SK-N-SH (cell line): Measurements from ENCODE around the gene IGFALS. TPM values are rescaled to one million over a fixed set of nuclear protein-coding genes. Genes with fewer than 3 reads are reported as not detected.

ENCODE experiments used
- CTCF ChIA-PET: fragments of 300-600, 350-600 bp; formaldehyde crosslinking; extraction: SDS; loops from one replicate; lab custom pipeline; 2021; lab: Yijun Ruan, JAX
- POLR2A ChIA-PET: fragments of 350-600 bp; sonication (Branson Sonifier 250); formaldehyde crosslinking; extraction: SDS; loops from one replicate; lab custom pipeline; 2020; ENCODE audit warnings: antibody characterized with exemption, inconsistent platforms; lab: Yijun Ruan, JAX
- DNase-seq: peaks from one replicate; pipeline ENCODE4 v3.0.0; 2012
- H2AFZ ChIP-seq: fragments of 200-600 bp; sonication (generic); 2 replicates; pipeline ENCODE4 v1.8.1; 2016; ENCODE audit warnings: antibody characterized with exemption, mild to moderate bottlenecking, low read depth
- H3F3A ChIP-seq: fragments of 200-600 bp; sonication (generic); replicated peaks from 2 replicates; pipeline ENCODE3; 2016; ENCODE audit warnings: antibody characterized with exemption, mild to moderate bottlenecking; ENCODE audit not compliant: insufficient read depth
- H3K27ac ChIP-seq, 2 experiments: fragments of 200-500 bp in 1 of 2; fragments of 200-600 bp in 1 of 2; sonication (Bioruptor generic) in 1 of 2; sonication (generic), shearing (Covaris generic) in 1 of 2; 2 replicates each; pipeline versions ENCODE4 v1.5.1 to v1.6.1; 2014 to 2016; ENCODE audit warnings: low read depth in 2 of 2, inconsistent platforms in 1 of 2, low read length in 1 of 2, mild to moderate bottlenecking in 1 of 2, mixed read lengths in 1 of 2
- H3K27me3 ChIP-seq: fragments of 200-600 bp; sonication (generic), shearing (Covaris generic); 2 replicates; pipeline ENCODE4 v1.6.1; 2016; ENCODE audit warnings: mixed run types; ENCODE audit not compliant: insufficient read depth
- H3K36me3 ChIP-seq, 2 experiments: fragments of 200-500 bp in 1 of 2; fragments of 200-600 bp in 1 of 2; sonication (Bioruptor generic) in 1 of 2; sonication (generic) in 1 of 2; replicated peaks in 1 of 2; 2 replicates each; pipeline versions ENCODE3 to v1.5.1; 2014 to 2016; ENCODE audit warnings: low read length in 1 of 2, mild to moderate bottlenecking in 1 of 2; ENCODE audit not compliant: insufficient read depth in 2 of 2, control insufficient read depth in 1 of 2
- H3K4me1 ChIP-seq, 2 experiments: fragments of 200-500 bp in 1 of 2; fragments of 200-600 bp in 1 of 2; sonication (Bioruptor generic) in 1 of 2; sonication (generic), shearing (Covaris generic) in 1 of 2; 2 replicates each; pipeline versions ENCODE4 v1.5.1 to v1.6.1; 2014 to 2016; ENCODE audit warnings: low read depth in 1 of 2, low read length in 1 of 2, mixed run types in 1 of 2; ENCODE audit not compliant: insufficient read depth in 2 of 2, control insufficient read depth in 1 of 2
- H3K4me2 ChIP-seq: fragments of 200-600 bp; sonication (generic), shearing (Covaris generic); 2 replicates; pipeline ENCODE4 v1.6.1; 2017; ENCODE audit warnings: mixed run types
- H3K4me3 ChIP-seq, 2 experiments: fragments of 200-500 bp in 1 of 2; fragments of 200-600 bp in 1 of 2; sonication (Bioruptor generic) in 1 of 2; sonication (generic), shearing (Covaris generic) in 1 of 2; 2 replicates each; pipeline versions ENCODE4 v1.5.1 to v1.8.1; 2014 to 2016; ENCODE audit warnings: low read depth in 2 of 2, inconsistent platforms in 1 of 2, low read length in 1 of 2, mild to moderate bottlenecking in 1 of 2, mixed read lengths in 1 of 2, moderate library complexity in 1 of 2
- H3K79me2 ChIP-seq: fragments of 200-600 bp; sonication (generic); 2 replicates; pipeline ENCODE4 v1.8.1; 2017; ENCODE audit warnings: mild to moderate bottlenecking; ENCODE audit not compliant: insufficient read depth
- H3K9ac ChIP-seq: fragments of 200-600 bp; sonication (generic); 2 replicates; pipeline ENCODE4 v1.6.1; 2017; ENCODE audit warnings: mixed run types
- H3K9me2 ChIP-seq: fragments of 200-600 bp; sonication (generic); 2 replicates; pipeline ENCODE4 v1.6.1; 2017; ENCODE audit warnings: mixed run types
- H3K9me3 ChIP-seq: fragments of 200-600 bp; sonication (generic); 2 replicates; pipeline ENCODE4 v1.6.1; 2017; ENCODE audit warnings: mixed run types, mild to moderate bottlenecking, moderate library complexity
- H4K20me1 ChIP-seq: fragments of 200-600 bp; sonication (generic); 2 replicates; pipeline ENCODE4 v1.6.1; 2017; ENCODE audit warnings: mild to moderate bottlenecking, mixed run types; ENCODE audit not compliant: insufficient read depth
- ELF1 ChIP-seq: IDR thresholded peaks from 2 replicates; pipeline ENCODE4 v1.4.0; 2012
- EP300 ChIP-seq, 2 experiments: IDR thresholded peaks; 2 replicates each; pipeline versions ENCODE4 v1.4.0 to v1.6.1; 2012; ENCODE audit warnings: borderline replicate concordance in 1 of 2, low read depth in 1 of 2, low read length in 1 of 2
- FOXM1 ChIP-seq: IDR thresholded peaks from 2 replicates; pipeline ENCODE4 v1.4.0; 2012; ENCODE audit warnings: low read depth, mild to moderate bottlenecking
- JUND ChIP-seq: IDR thresholded peaks from 2 replicates; pipeline ENCODE4 v1.4.0; 2012
- MEF2A ChIP-seq: IDR thresholded peaks from 2 replicates; pipeline ENCODE4 v1.4.0; 2012; ENCODE audit warnings: low read depth, borderline replicate concordance
- MXI1 ChIP-seq: IDR thresholded peaks from 2 replicates; pipeline ENCODE4 v1.6.1; 2012; ENCODE audit warnings: mild to moderate bottlenecking, low read depth, low read length, improper control_type of control experiment
- NFIC ChIP-seq: IDR thresholded peaks from 2 replicates; pipeline ENCODE4 v1.4.0; 2012; ENCODE audit warnings: borderline replicate concordance
- NRF1 ChIP-seq: IDR thresholded peaks from 2 replicates; pipeline ENCODE4 v1.6.1; 2012; ENCODE audit warnings: low read depth, mild to moderate bottlenecking, low read length
- RAD21 ChIP-seq: IDR thresholded peaks from 2 replicates; pipeline ENCODE4 v1.6.1; 2012; ENCODE audit warnings: mild to moderate bottlenecking, low read length
- RCOR1 ChIP-seq: fragments of 150-350 bp; IDR thresholded peaks from 2 replicates; pipeline ENCODE4 v1.6.1; 2017; ENCODE audit warnings: antibody characterized with exemption, low read length
- YY1 ChIP-seq: IDR thresholded peaks from 2 replicates; pipeline ENCODE4 v1.4.0; 2012; ENCODE audit warnings: low read depth, mild to moderate bottlenecking
- WGBS: methylation state at CpG from one replicate; pipeline ENCODE4 v1.1.6; 2017; ENCODE audit warnings: low lambda C conversion rate; 5-methylcytosine and 5-hydroxymethylcytosine counted together
- polyA plus RNA-seq, 3 experiments: library from polyadenylated mRNA; depleted of rRNA; stranded (reverse); fragments of >200 nt; gene quantifications; 2 replicates each; pipeline ENCODE4 v1.2.3, GENCODE V29; 2012
- TF ChIP-seq, protein P1 (sequence below): fragments of 150-350 bp; IDR thresholded peaks from 2 replicates; pipeline ENCODE4 v1.6.1; 2017; ENCODE audit warnings: antibody characterized with exemption, low read length, low read depth, borderline replicate concordance
- TF ChIP-seq, protein P2 (sequence below): IDR thresholded peaks from 2 replicates; pipeline ENCODE4 v1.4.0; 2012; ENCODE audit warnings: low read depth, borderline replicate concordance
- TF ChIP-seq, protein P3 (sequence below): IDR thresholded peaks from 2 replicates; pipeline ENCODE4 v1.4.0; 2012; ENCODE audit warnings: low read depth, borderline replicate concordance
- TF ChIP-seq, protein P4 (sequence below): IDR thresholded peaks from 2 replicates; pipeline ENCODE4 v1.4.0; 2012; ENCODE audit warnings: low read depth
- TF ChIP-seq, protein P5 (sequence below): fragments of 150-350 bp; IDR thresholded peaks from 2 replicates; pipeline ENCODE4 v1.6.1; 2016; ENCODE audit warnings: mild to moderate bottlenecking, low read depth, low read length
- TF ChIP-seq, protein P6 (sequence below): IDR thresholded peaks from 2 replicates; pipeline ENCODE4 v1.6.1; 2012; ENCODE audit warnings: mild to moderate bottlenecking, low read depth, low read length, moderate library complexity

The IGFALS gene
- polyA plus RNA-seq, 1 of the 3 experiments (the other 2 are of a cell fraction) = 0.02 TPM

DNA sequence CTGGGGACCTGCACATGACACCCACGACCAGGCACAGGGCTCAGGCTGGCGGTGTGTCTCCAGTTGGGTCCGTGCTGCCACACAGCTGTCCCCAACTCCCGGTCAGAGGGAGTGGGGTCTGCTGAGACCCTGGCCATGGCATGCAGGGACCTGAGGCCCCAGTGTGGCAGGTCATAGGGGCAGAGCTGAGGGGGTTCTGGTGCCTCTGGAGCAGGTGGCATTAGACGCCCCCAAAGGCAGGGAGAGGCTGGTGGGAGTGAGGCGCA, 6.5 kb downstream of the IGFALS start:
- H3K4me1 ChIP-seq = no peaks in the 10 kb centered on the region; a peak in 1 of 4 replicates
- POLR2A ChIA-PET = no interaction called here
- H3K27me3 ChIP-seq = no peaks in the 10 kb centered on the region
- peaks cover 6% of the 10 kb centered on the region; the same call in 1 of the 2 replicates for H4K20me1 ChIP-seq
- peaks cover 0 to 45% of the 10 kb centered on the region in 2 experiments for H3K36me3 ChIP-seq
- no peaks in the 10 kb centered on the region for H3K9me3 ChIP-seq
- no peak overlapping the region for H3K4me3 ChIP-seq
- DNase-seq = no peak
- CTCF ChIA-PET = no interaction called here
- 60% methylated on average over 1 of the region's 6 CpGs for WGBS
- no peaks in the 10 kb centered on the region for H3K9me2 ChIP-seq
- TF ChIP-seq, protein P1, sequence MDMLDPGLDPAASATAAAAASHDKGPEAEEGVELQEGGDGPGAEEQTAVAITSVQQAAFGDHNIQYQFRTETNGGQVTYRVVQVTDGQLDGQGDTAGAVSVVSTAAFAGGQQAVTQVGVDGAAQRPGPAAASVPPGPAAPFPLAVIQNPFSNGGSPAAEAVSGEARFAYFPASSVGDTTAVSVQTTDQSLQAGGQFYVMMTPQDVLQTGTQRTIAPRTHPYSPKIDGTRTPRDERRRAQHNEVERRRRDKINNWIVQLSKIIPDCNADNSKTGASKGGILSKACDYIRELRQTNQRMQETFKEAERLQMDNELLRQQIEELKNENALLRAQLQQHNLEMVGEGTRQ = no peak
- TF ChIP-seq YY1 = no peak
- TF ChIP-seq, protein P2, sequence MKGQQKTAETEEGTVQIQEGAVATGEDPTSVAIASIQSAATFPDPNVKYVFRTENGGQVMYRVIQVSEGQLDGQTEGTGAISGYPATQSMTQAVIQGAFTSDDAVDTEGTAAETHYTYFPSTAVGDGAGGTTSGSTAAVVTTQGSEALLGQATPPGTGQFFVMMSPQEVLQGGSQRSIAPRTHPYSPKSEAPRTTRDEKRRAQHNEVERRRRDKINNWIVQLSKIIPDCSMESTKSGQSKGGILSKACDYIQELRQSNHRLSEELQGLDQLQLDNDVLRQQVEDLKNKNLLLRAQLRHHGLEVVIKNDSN = no peak
- TF ChIP-seq ELF1 = no peak
- TF ChIP-seq, protein P3, sequence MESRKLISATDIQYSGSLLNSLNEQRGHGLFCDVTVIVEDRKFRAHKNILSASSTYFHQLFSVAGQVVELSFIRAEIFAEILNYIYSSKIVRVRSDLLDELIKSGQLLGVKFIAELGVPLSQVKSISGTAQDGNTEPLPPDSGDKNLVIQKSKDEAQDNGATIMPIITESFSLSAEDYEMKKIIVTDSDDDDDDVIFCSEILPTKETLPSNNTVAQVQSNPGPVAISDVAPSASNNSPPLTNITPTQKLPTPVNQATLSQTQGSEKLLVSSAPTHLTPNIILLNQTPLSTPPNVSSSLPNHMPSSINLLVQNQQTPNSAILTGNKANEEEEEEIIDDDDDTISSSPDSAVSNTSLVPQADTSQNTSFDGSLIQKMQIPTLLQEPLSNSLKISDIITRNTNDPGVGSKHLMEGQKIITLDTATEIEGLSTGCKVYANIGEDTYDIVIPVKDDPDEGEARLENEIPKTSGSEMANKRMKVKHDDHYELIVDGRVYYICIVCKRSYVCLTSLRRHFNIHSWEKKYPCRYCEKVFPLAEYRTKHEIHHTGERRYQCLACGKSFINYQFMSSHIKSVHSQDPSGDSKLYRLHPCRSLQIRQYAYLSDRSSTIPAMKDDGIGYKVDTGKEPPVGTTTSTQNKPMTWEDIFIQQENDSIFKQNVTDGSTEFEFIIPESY = no peak
- TF ChIP-seq MEF2A = no peak
- no peak for TF ChIP-seq RCOR1
- TF ChIP-seq, protein P4, sequence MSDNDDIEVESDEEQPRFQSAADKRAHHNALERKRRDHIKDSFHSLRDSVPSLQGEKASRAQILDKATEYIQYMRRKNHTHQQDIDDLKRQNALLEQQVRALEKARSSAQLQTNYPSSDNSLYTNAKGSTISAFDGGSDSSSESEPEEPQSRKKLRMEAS = no peak
- TF ChIP-seq EP300 (IDR thresholded peaks at IDR 0.05; ENCODE audit: borderline replicate concordance in 1 of 2, low read depth in 1 of 2, low read length in 1 of 2) = no peak
- no peak for TF ChIP-seq NFIC
- TF ChIP-seq NRF1 = no peak
- no peak for TF ChIP-seq FOXM1
- TF ChIP-seq, protein P5, sequence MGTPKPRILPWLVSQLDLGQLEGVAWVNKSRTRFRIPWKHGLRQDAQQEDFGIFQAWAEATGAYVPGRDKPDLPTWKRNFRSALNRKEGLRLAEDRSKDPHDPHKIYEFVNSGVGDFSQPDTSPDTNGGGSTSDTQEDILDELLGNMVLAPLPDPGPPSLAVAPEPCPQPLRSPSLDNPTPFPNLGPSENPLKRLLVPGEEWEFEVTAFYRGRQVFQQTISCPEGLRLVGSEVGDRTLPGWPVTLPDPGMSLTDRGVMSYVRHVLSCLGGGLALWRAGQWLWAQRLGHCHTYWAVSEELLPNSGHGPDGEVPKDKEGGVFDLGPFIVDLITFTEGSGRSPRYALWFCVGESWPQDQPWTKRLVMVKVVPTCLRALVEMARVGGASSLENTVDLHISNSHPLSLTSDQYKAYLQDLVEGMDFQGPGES = no peak
- TF ChIP-seq RAD21 = no peak
- no peak for TF ChIP-seq JUND
- TF ChIP-seq MXI1 = no peak
- TF ChIP-seq, protein P6, sequence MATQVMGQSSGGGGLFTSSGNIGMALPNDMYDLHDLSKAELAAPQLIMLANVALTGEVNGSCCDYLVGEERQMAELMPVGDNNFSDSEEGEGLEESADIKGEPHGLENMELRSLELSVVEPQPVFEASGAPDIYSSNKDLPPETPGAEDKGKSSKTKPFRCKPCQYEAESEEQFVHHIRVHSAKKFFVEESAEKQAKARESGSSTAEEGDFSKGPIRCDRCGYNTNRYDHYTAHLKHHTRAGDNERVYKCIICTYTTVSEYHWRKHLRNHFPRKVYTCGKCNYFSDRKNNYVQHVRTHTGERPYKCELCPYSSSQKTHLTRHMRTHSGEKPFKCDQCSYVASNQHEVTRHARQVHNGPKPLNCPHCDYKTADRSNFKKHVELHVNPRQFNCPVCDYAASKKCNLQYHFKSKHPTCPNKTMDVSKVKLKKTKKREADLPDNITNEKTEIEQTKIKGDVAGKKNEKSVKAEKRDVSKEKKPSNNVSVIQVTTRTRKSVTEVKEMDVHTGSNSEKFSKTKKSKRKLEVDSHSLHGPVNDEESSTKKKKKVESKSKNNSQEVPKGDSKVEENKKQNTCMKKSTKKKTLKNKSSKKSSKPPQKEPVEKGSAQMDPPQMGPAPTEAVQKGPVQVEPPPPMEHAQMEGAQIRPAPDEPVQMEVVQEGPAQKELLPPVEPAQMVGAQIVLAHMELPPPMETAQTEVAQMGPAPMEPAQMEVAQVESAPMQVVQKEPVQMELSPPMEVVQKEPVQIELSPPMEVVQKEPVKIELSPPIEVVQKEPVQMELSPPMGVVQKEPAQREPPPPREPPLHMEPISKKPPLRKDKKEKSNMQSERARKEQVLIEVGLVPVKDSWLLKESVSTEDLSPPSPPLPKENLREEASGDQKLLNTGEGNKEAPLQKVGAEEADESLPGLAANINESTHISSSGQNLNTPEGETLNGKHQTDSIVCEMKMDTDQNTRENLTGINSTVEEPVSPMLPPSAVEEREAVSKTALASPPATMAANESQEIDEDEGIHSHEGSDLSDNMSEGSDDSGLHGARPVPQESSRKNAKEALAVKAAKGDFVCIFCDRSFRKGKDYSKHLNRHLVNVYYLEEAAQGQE = no peak
- H3K4me2 ChIP-seq = no peak overlapping the region
- no peak overlapping the region for H3K27ac ChIP-seq
- peaks cover 3% of the 10 kb centered on the region for H3F3A ChIP-seq
- no peak overlapping the region for H2AFZ ChIP-seq
- H3K9ac ChIP-seq = no peak overlapping the region
- peaks cover 41% of the 10 kb centered on the region for H3K79me2 ChIP-seq
